ENCODE data around the gene TRAF3IP1. TPM values are rescaled to one million over a fixed set of nuclear protein-coding genes. Genes with fewer than 3 reads are reported as not detected.
"Not testable (repeated sequence)": the region's sequence is repeated elsewhere in the genome, so short reads cannot be mapped to it uniquely, and the experiment has no call there.

Gene TRAF3IP1
- total RNA-seq (1 to 10 TPM; 8.9 to 9.3 TPM), total RNA-seq (8.8 to 11.6 reads per million in 2 donors)

- Mint-ChIP-seq H3K27me3 (peaks cover 8% of the 10 kb centered on the region), H3K27ac (no peak within 1 kb of the TSS), H3K36me3 (ENCODE audit: low read depth) (peaks cover 4% of the 10 kb centered on the region), H3K4me3 (peak within 1 kb of the TSS; percentile 82), H3K4me1 (peaks cover 7% of the 10 kb centered on the region)
- ATAC-seq = peak; percentile 98
- H3K9me3 ChIP-seq (ENCODE audit: control insufficient read depth, low read length, poor library complexity, severe bottlenecking) = no peaks in the 10 kb centered on the region
- DNase-seq = peak; percentile 81 to 87 (median 87)
Measured at GRCh38 chr2:238320246-238320647, at the start of gene TRAF3IP1. TSS of gene TRAF3IP1 (plus strand) at chr2:238320518. CDS start at chr2:238320663, 145 bp downstream.

GRCh38 chr2:238270606-238271005 is 49.7 kb upstream of the TRAF3IP1 start:
- DNase-seq (no peak), ATAC-seq (no peak)
- peak overlapping the region; percentile 47 for H3K27ac Mint-ChIP-seq
- H3K9me3 ChIP-seq (ENCODE audit: control insufficient read depth, low read length, poor library complexity, severe bottlenecking) = no peaks in the 10 kb centered on the region
- H3K4me3 Mint-ChIP-seq = no peak overlapping the region
- peaks cover 10% of the 10 kb centered on the region for H3K36me3 Mint-ChIP-seq (ENCODE audit: low read depth)
- no peaks in the 10 kb centered on the region for H3K27me3 Mint-ChIP-seq
- H3K4me1 Mint-ChIP-seq = peaks cover 5% of the 10 kb centered on the region

- no peak overlapping the region for H3K4me3 Mint-ChIP-seq
- DNase-seq (no peak), ATAC-seq (no peak)
- H3K9me3 ChIP-seq (ENCODE audit: control insufficient read depth, low read length, poor library complexity, severe bottlenecking) = no peaks in the 10 kb centered on the region
- H3K36me3 Mint-ChIP-seq (ENCODE audit: low read depth) = peaks cover 10% of the 10 kb centered on the region
- H3K27ac Mint-ChIP-seq = no peak overlapping the region
- H3K4me1 Mint-ChIP-seq = peaks cover 5% of the 10 kb centered on the region
- H3K27me3 Mint-ChIP-seq = no peaks in the 10 kb centered on the region
Measured at GRCh38 chr2:238271061-238271554, 49.2 kb upstream of the TRAF3IP1 start.

- H3K4me3 Mint-ChIP-seq; H3K4me1 Mint-ChIP-seq; H3K27ac Mint-ChIP-seq; ATAC-seq; H3K27me3 Mint-ChIP-seq; DNase-seq; H3K9me3 ChIP-seq (ENCODE audit: control insufficient read depth, low read length, poor library complexity, severe bottlenecking): not testable (repeated sequence)
- peaks cover 12% of the 10 kb centered on the region for H3K36me3 Mint-ChIP-seq (ENCODE audit: low read depth)
Measured at GRCh38 chr2:238271686-238272085, 48.6 kb upstream of the TRAF3IP1 start.

- H3K27me3 Mint-ChIP-seq = no peaks in the 10 kb centered on the region
- H3K27ac Mint-ChIP-seq = no peak overlapping the region
- no peak overlapping the region for H3K4me3 Mint-ChIP-seq
- H3K9me3 ChIP-seq (ENCODE audit: control insufficient read depth, low read length, poor library complexity, severe bottlenecking) = no peaks in the 10 kb centered on the region
- peaks cover 12% of the 10 kb centered on the region for H3K36me3 Mint-ChIP-seq (ENCODE audit: low read depth)
- DNase-seq = no peak
- peaks cover 5% of the 10 kb centered on the region for H3K4me1 Mint-ChIP-seq
- ATAC-seq = no peak
Measured at GRCh38 chr2:238272156-238272555, 48.2 kb upstream of the TRAF3IP1 start.

- H3K4me3 Mint-ChIP-seq; H3K27ac Mint-ChIP-seq; H3K4me1 Mint-ChIP-seq; H3K27me3 Mint-ChIP-seq; DNase-seq; ATAC-seq; H3K9me3 ChIP-seq (ENCODE audit: control insufficient read depth, low read length, poor library complexity, severe bottlenecking): not testable (repeated sequence)
- peaks cover 12% of the 10 kb centered on the region for H3K36me3 Mint-ChIP-seq (ENCODE audit: low read depth)
Measured at GRCh38 chr2:238273433-238273832, 46.9 kb upstream of the TRAF3IP1 start.

- Mint-ChIP-seq H3K36me3 (ENCODE audit: low read depth) (peaks cover 12% of the 10 kb centered on the region), H3K4me3 (no peak overlapping the region)
Measured at GRCh38 chr2:238274152-238274865, 46.0 kb upstream of the TRAF3IP1 start.

GRCh38 chr2:238277695-238278094 is 42.6 kb upstream of the TRAF3IP1 start:
- ATAC-seq = no peak
- Mint-ChIP-seq H3K27me3 (no peaks in the 10 kb centered on the region), H3K4me1 (peaks cover 19% of the 10 kb centered on the region), H3K36me3 (ENCODE audit: low read depth) (peaks cover 7% of the 10 kb centered on the region), H3K4me3 (no peak overlapping the region), H3K27ac (no peak overlapping the region)
- DNase-seq = no peak
- no peaks in the 10 kb centered on the region for H3K9me3 ChIP-seq (ENCODE audit: control insufficient read depth, low read length, poor library complexity, severe bottlenecking)

More at GRCh38 chr2:238274152-238274865, 46.0 kb upstream of the TRAF3IP1 start:
- peaks cover 9% of the 10 kb centered on the region for H3K4me1 Mint-ChIP-seq
- no peak for DNase-seq
- H3K27me3 Mint-ChIP-seq = no peaks in the 10 kb centered on the region
- ATAC-seq = no peak
- H3K27ac Mint-ChIP-seq = no peak overlapping the region
- no peaks in the 10 kb centered on the region for H3K9me3 ChIP-seq (ENCODE audit: control insufficient read depth, low read length, poor library complexity, severe bottlenecking)

- no peak for ATAC-seq
- no peak for DNase-seq
- peaks cover 24% of the 10 kb centered on the region for H3K4me1 Mint-ChIP-seq
- H3K27ac Mint-ChIP-seq = no peak overlapping the region
- H3K36me3 Mint-ChIP-seq (ENCODE audit: low read depth) = peaks cover 4% of the 10 kb centered on the region
- no peaks in the 10 kb centered on the region for H3K27me3 Mint-ChIP-seq
- no peak overlapping the region for H3K4me3 Mint-ChIP-seq
- no peaks in the 10 kb centered on the region for H3K9me3 ChIP-seq (ENCODE audit: control insufficient read depth, low read length, poor library complexity, severe bottlenecking)
Measured at GRCh38 chr2:238278626-238279323, 41.5 kb upstream of the TRAF3IP1 start.

GRCh38 chr2:238279324-238279682 is 41.0 kb upstream of the TRAF3IP1 start:
- DNase-seq (no peak), ATAC-seq (no peak)
- no peaks in the 10 kb centered on the region for H3K9me3 ChIP-seq (ENCODE audit: control insufficient read depth, low read length, poor library complexity, severe bottlenecking)
- peaks cover 24% of the 10 kb centered on the region for H3K4me1 Mint-ChIP-seq
- H3K27ac Mint-ChIP-seq = no peak overlapping the region
- no peaks in the 10 kb centered on the region for H3K27me3 Mint-ChIP-seq
- H3K36me3 Mint-ChIP-seq (ENCODE audit: low read depth) = peaks cover 4% of the 10 kb centered on the region
- no peak overlapping the region for H3K4me3 Mint-ChIP-seq

- H3K27me3 Mint-ChIP-seq = no peaks in the 10 kb centered on the region
- no peak overlapping the region for H3K27ac Mint-ChIP-seq
- peaks cover 2% of the 10 kb centered on the region for H3K36me3 Mint-ChIP-seq (ENCODE audit: low read depth)
- ATAC-seq (no peak), DNase-seq (no peak)
- H3K9me3 ChIP-seq (ENCODE audit: control insufficient read depth, low read length, poor library complexity, severe bottlenecking) = no peaks in the 10 kb centered on the region
- H3K4me1 Mint-ChIP-seq = peaks cover 24% of the 10 kb centered on the region
- H3K4me3 Mint-ChIP-seq = no peak overlapping the region
Measured at GRCh38 chr2:238280083-238280825, 40.1 kb upstream of the TRAF3IP1 start.

- H3K36me3 Mint-ChIP-seq (ENCODE audit: low read depth) = no peaks in the 10 kb centered on the region
- peak overlapping the region; percentile 27 for H3K27ac Mint-ChIP-seq
- ATAC-seq = no peak
- H3K9me3 ChIP-seq (ENCODE audit: control insufficient read depth, low read length, poor library complexity, severe bottlenecking) = no peaks in the 10 kb centered on the region
- H3K4me1 Mint-ChIP-seq = peaks cover 31% of the 10 kb centered on the region
- peak overlapping the region; percentile 64 for H3K4me3 Mint-ChIP-seq
- H3K27me3 Mint-ChIP-seq = no peaks in the 10 kb centered on the region
- no peak for DNase-seq
Measured at GRCh38 chr2:238281826-238282480, 38.4 kb upstream of the TRAF3IP1 start.
